HEK293 (cell line): ENCODE measurements around the gene KCNJ15.
A peak's percentile ranks its signal among the peaks of the same experiment; 100 is the strongest.

Experiments used
- AEBP2 ChIP-seq: fragments of 450-650 bp; formaldehyde crosslinking; IDR thresholded peaks from 2 replicates; pipeline ENCODE4 v1.5.1; 2016; ENCODE audit warnings: missing biosample characterization, missing genetic modification characterization, borderline replicate concordance
- ATF2 ChIP-seq: fragments of 450-650 bp; formaldehyde crosslinking; IDR thresholded peaks from 2 replicates; pipeline ENCODE4 v1.5.1; 2016; ENCODE audit warnings: missing biosample characterization, missing genetic modification characterization, low read depth
- EGR2 ChIP-seq: fragments of 450-650 bp; formaldehyde crosslinking; IDR thresholded peaks from 2 replicates; pipeline ENCODE4 v1.5.1; 2016; ENCODE audit warnings: low read depth, missing biosample characterization, missing genetic modification characterization
- HOXC10 ChIP-seq: sonication (generic); formaldehyde crosslinking; IDR thresholded peaks from 2 replicates; pipeline ENCODE4 v1.8.1; 2023; ENCODE audit warnings: mild to moderate bottlenecking, missing genetic modification reagents
- HOXD13 ChIP-seq: sonication (generic); formaldehyde crosslinking; IDR thresholded peaks from 2 replicates; pipeline ENCODE4 v1.8.0; 2022; ENCODE audit warnings: missing genetic modification reagents, borderline replicate concordance
- PRDM1 ChIP-seq: fragments of 450-650 bp; formaldehyde crosslinking; IDR thresholded peaks from 2 replicates; pipeline ENCODE4; 2016; ENCODE audit warnings: missing biosample characterization, missing genetic modification characterization
- REST ChIP-seq: fragments of 450-650 bp; formaldehyde crosslinking; IDR thresholded peaks from 2 replicates; pipeline ENCODE4 v1.5.1; 2016; ENCODE audit warnings: missing biosample characterization, missing genetic modification characterization
- SETDB1 ChIP-seq: IDR thresholded peaks from one replicate; pipeline ENCODE4 v1.6.1; 2017; ENCODE audit warnings: mild to moderate bottlenecking, low read length, moderate library complexity, mixed read lengths; ENCODE audit not compliant: insufficient read length
- ZBTB10 ChIP-seq: fragments of 450-650 bp; formaldehyde crosslinking; IDR thresholded peaks from 2 replicates; pipeline ENCODE4 v1.5.1; 2016; ENCODE audit warnings: missing biosample characterization, missing genetic modification characterization
- ZBTB49 ChIP-seq: fragments of 450-650 bp; formaldehyde crosslinking; IDR thresholded peaks from 2 replicates; pipeline ENCODE4 v1.5.1; 2016; ENCODE audit warnings: missing biosample characterization, missing genetic modification characterization, low read depth
- ZNF121 ChIP-seq: fragments of 450-650 bp; formaldehyde crosslinking; IDR thresholded peaks from 2 replicates; pipeline ENCODE4 v1.5.1; 2016; ENCODE audit warnings: missing biosample characterization, missing genetic modification characterization
- ZNF18 ChIP-seq: fragments of 450-650 bp; formaldehyde crosslinking; IDR thresholded peaks from 2 replicates; pipeline ENCODE4 v1.5.1; 2016; ENCODE audit warnings: missing biosample characterization, missing genetic modification characterization
- ZNF184 ChIP-seq: fragments of 450-650 bp; IDR thresholded peaks from 2 replicates; pipeline ENCODE4 v1.5.1; 2018; ENCODE audit warnings: missing biosample characterization, mild to moderate bottlenecking, missing genetic modification characterization
- ZNF311 ChIP-seq: fragments of 450-650 bp; formaldehyde crosslinking; IDR thresholded peaks from 2 replicates; pipeline ENCODE4 v1.5.1; 2017; ENCODE audit warnings: missing biosample characterization, missing genetic modification characterization, borderline replicate concordance
- ZNF48 ChIP-seq: fragments of 450-650 bp; formaldehyde crosslinking; IDR thresholded peaks from 2 replicates; pipeline ENCODE4 v1.5.1; 2016; ENCODE audit warnings: missing biosample characterization, missing genetic modification characterization
- ZNF521 ChIP-seq: fragments of 450-650 bp; formaldehyde crosslinking; IDR thresholded peaks from 2 replicates; pipeline ENCODE4 v1.5.1; 2017; ENCODE audit warnings: missing biosample characterization, mild to moderate bottlenecking, missing genetic modification characterization
- ZNF571 ChIP-seq: fragments of 450-650 bp; formaldehyde crosslinking; IDR thresholded peaks from 2 replicates; pipeline ENCODE4 v1.5.0; 2017; ENCODE audit warnings: missing biosample characterization, missing genetic modification characterization
- ZNF580 ChIP-seq: fragments of 450-650 bp; formaldehyde crosslinking; IDR thresholded peaks from 2 replicates; pipeline ENCODE4 v1.5.1; 2016; ENCODE audit warnings: missing biosample characterization, missing genetic modification characterization
- ZNF610 ChIP-seq: fragments of 450-650 bp; formaldehyde crosslinking; IDR thresholded peaks from 2 replicates; pipeline ENCODE4 v1.5.1; 2016; ENCODE audit warnings: missing biosample characterization, missing genetic modification characterization, borderline replicate concordance
- ZNF658 ChIP-seq: fragments of 450-650 bp; formaldehyde crosslinking; IDR thresholded peaks from 2 replicates; pipeline ENCODE4; 2016; ENCODE audit warnings: missing biosample characterization, missing genetic modification characterization
- ZNF692 ChIP-seq: fragments of 450-650 bp; formaldehyde crosslinking; IDR thresholded peaks from 2 replicates; pipeline ENCODE4 v1.5.1; 2016; ENCODE audit warnings: missing biosample characterization, missing genetic modification characterization
- ZNF704 ChIP-seq: fragments of 450-650 bp; formaldehyde crosslinking; IDR thresholded peaks from 2 replicates; pipeline ENCODE4 v1.5.1; 2016; ENCODE audit warnings: missing biosample characterization, missing genetic modification characterization
- ZNF747 ChIP-seq: fragments of 450-650 bp; formaldehyde crosslinking; IDR thresholded peaks from 2 replicates; pipeline ENCODE4 v1.5.1; 2016; ENCODE audit warnings: missing biosample characterization, missing genetic modification characterization

Gene KCNJ15

GRCh38 chr21:38349111-38349746, 92.4 kb downstream of the KCNJ15 start (continued):
- TF ChIP-seq HOXC10 (CRISPR knock-in tag) = no peak
- no peak for TF ChIP-seq REST (tag by site-specific recombination)
- TF ChIP-seq ZNF184 (tag by site-specific recombination) = peak; percentile 89
- TF ChIP-seq ZNF18 (tag by site-specific recombination) = no peak
- peak; percentile 39 for TF ChIP-seq SETDB1
- no peak for TF ChIP-seq ZNF658 (tag by site-specific recombination)
- TF ChIP-seq HOXD13 (CRISPR knock-in tag) = no peak
- no peak for TF ChIP-seq ZNF521 (tag by site-specific recombination)
- no peak for TF ChIP-seq ZBTB10 (tag by site-specific recombination)
- TF ChIP-seq EGR2 (tag by site-specific recombination) = no peak
- TF ChIP-seq ATF2 = no peak
- TF ChIP-seq ZNF48 (tag by site-specific recombination) = no peak
- no peak for TF ChIP-seq ZNF121 (tag by site-specific recombination)
- TF ChIP-seq ZNF704 (tag by site-specific recombination) = no peak
- TF ChIP-seq PRDM1 (tag by site-specific recombination) = no peak
- TF ChIP-seq ZNF580 = no peak
- TF ChIP-seq ZNF610 (tag by site-specific recombination) = no peak
- no peak for TF ChIP-seq ZNF747
- TF ChIP-seq ZBTB49 (tag by site-specific recombination) = no peak
- TF ChIP-seq ZNF311 (tag by site-specific recombination) = no peak
- TF ChIP-seq ZNF571 (tag by site-specific recombination) = no peak
- no peak for TF ChIP-seq AEBP2 (tag by site-specific recombination)
- peak; percentile 71 for TF ChIP-seq ZNF692
